ENCODE measurements around the gene BABAM2.
"Not testable (repeated sequence)": the region's sequence is repeated elsewhere in the genome, so short reads cannot be mapped to it uniquely, and the experiment has no call there.

DNA sequence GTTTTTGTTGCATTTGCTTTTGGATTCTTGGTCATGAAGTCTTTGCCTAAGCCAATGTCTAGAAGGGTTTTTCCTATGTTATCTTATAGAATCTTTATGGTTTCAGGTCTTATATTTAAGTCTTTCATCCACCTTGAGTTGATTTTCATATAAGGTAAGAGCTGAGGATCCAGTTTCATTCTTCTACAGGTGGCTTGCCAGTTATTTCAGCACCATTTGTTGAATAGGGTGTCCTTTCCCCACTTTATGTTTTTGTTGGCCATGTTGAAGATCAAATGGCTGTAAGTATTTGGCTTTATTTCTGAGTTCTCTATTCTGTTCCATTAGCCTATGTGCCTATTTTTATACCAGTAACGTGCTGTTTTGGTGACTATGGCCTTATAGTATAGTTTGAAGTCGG lies 129.0 kb downstream of the BABAM2 start:
- TF ChIP-seq, protein P1, sequence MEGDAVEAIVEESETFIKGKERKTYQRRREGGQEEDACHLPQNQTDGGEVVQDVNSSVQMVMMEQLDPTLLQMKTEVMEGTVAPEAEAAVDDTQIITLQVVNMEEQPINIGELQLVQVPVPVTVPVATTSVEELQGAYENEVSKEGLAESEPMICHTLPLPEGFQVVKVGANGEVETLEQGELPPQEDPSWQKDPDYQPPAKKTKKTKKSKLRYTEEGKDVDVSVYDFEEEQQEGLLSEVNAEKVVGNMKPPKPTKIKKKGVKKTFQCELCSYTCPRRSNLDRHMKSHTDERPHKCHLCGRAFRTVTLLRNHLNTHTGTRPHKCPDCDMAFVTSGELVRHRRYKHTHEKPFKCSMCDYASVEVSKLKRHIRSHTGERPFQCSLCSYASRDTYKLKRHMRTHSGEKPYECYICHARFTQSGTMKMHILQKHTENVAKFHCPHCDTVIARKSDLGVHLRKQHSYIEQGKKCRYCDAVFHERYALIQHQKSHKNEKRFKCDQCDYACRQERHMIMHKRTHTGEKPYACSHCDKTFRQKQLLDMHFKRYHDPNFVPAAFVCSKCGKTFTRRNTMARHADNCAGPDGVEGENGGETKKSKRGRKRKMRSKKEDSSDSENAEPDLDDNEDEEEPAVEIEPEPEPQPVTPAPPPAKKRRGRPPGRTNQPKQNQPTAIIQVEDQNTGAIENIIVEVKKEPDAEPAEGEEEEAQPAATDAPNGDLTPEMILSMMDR (IDR thresholded peaks at IDR 0.05 in 4 of 5, conservative IDR thresholded peaks at IDR 0.05 in 1 of 5): not testable (repeated sequence)
- not testable (repeated sequence) for TF ChIP-seq POLR2A (IDR thresholded peaks at IDR 0.05)

All from gastrocnemius medialis (tissue), 4 donors.